Retinal pigment epithelial cell (primary cell): ENCODE data around the gene SLC6A9.

Experiments used
- DNase-seq: peaks from one replicate; pipeline ENCODE4 v3.0.0-alpha.2; 2010; ENCODE audit warnings: low read depth
- H3K4me3 ChIP-seq: 2 replicates; pipeline ENCODE4 v1.5.1; 2011; ENCODE audit warnings: mild to moderate bottlenecking, low read length, control low read depth, moderate library complexity
- CTCF ChIP-seq: conservative IDR thresholded peaks from 2 replicates; pipeline ENCODE4 v1.5.1; 2011; ENCODE audit warnings: low read depth, low read length, control low read depth, inconsistent platforms

SLC6A9 gene

GRCh38 chr1:43996733-43997115, 34.5 kb downstream of the SLC6A9 start:
- TF ChIP-seq CTCF, result no peak
- H3K4me3 ChIP-seq, result no peak overlapping the region
- no peak for DNase-seq

GRCh38 chr1:43995984-43996732, 35.1 kb downstream of the SLC6A9 start:
- H3K4me3 ChIP-seq, result no peak overlapping the region
- TF ChIP-seq CTCF, result no peak
- DNase-seq, result no peak

- no peak overlapping the region for H3K4me3 ChIP-seq
- peak; percentile 46 for TF ChIP-seq CTCF
- DNase-seq, result no peak
Measured at GRCh38 chr1:43994794-43995790, 36.2 kb downstream of the SLC6A9 start.

GRCh38 chr1:43994071-43994470, 37.2 kb downstream of the SLC6A9 start:
- H3K4me3 ChIP-seq, result no peak overlapping the region
- no peak for DNase-seq
- TF ChIP-seq CTCF, result no peak

- no peak for DNase-seq
Measured at GRCh38 chr1:43993206-43993914, 37.9 kb downstream of the SLC6A9 start.

More at GRCh38 chr1:43993206-43993914, 37.9 kb downstream of the SLC6A9 start:
- TF ChIP-seq CTCF, result no peak
- H3K4me3 ChIP-seq, result no peak overlapping the region
